Retinal pigment epithelial cell (primary cell): ENCODE results near the gene HAS3.
"Not testable (repeated sequence)": the region's sequence is repeated elsewhere in the genome, so short reads cannot be mapped to it uniquely, and the experiment has no call there.

Experiments used
- DNase-seq: peaks from one replicate; pipeline ENCODE4 v3.0.0-alpha.2; 2010; ENCODE audit warnings: low read depth
- H3K4me3 ChIP-seq: 2 replicates; pipeline ENCODE4 v1.5.1; 2011; ENCODE audit warnings: mild to moderate bottlenecking, low read length, control low read depth, moderate library complexity
- TF ChIP-seq, protein P1 (sequence below): conservative IDR thresholded peaks from 2 replicates; pipeline ENCODE4 v1.5.1; 2011; ENCODE audit warnings: low read depth, low read length, control low read depth, inconsistent platforms

Gene HAS3, protein sequence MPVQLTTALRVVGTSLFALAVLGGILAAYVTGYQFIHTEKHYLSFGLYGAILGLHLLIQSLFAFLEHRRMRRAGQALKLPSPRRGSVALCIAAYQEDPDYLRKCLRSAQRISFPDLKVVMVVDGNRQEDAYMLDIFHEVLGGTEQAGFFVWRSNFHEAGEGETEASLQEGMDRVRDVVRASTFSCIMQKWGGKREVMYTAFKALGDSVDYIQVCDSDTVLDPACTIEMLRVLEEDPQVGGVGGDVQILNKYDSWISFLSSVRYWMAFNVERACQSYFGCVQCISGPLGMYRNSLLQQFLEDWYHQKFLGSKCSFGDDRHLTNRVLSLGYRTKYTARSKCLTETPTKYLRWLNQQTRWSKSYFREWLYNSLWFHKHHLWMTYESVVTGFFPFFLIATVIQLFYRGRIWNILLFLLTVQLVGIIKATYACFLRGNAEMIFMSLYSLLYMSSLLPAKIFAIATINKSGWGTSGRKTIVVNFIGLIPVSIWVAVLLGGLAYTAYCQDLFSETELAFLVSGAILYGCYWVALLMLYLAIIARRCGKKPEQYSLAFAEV

DNA sequence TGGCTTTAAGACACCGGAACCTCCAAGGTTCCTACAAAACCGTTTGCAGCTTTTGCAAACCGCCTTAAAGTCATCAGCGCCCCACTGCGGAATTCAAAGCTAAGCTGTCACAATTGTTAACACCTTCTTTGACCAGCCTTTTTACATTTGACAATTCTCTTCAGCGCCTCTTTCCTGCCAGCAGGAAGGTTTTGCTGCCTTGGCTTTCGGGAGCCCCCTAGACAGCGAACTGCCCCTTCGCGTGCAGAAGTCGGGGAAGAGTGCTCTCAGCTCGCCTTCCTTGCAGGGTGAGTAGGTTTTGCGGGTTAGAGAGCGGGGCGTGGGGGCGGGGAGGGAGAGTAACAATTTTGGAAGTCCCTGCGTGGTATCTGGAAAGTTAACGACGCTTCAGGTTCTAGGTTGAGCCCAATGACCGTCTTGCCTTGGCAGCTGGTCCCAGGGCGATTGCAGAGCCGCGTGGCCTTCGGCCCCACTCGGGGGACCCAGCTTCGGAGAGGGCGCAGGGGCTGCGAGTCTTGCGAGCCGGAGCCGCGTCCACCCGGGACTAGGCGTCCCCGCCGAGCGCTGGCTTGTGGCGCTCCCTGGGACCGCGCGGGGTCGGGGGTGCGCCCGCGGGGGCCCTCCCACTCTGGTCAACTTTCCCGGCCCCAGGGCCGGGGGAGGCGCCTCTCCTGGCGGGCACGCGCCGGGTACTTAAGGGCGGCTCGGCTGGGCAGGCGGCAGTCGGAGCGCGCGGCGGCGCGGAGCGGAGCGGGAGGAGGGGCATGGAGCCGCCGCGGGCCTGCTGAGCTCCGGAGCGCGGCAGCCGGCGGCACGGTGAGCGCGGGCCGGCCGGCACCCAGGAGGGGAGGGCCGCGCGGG is at the start of gene HAS3:
Gene HAS3, plus strand, starts transcription at position 153 of the 861 bp plus-strand sequence. CDS start 3,743 bp downstream, outside the sequence.
- DNase-seq: peak; percentile 43
- TF ChIP-seq, protein P1, sequence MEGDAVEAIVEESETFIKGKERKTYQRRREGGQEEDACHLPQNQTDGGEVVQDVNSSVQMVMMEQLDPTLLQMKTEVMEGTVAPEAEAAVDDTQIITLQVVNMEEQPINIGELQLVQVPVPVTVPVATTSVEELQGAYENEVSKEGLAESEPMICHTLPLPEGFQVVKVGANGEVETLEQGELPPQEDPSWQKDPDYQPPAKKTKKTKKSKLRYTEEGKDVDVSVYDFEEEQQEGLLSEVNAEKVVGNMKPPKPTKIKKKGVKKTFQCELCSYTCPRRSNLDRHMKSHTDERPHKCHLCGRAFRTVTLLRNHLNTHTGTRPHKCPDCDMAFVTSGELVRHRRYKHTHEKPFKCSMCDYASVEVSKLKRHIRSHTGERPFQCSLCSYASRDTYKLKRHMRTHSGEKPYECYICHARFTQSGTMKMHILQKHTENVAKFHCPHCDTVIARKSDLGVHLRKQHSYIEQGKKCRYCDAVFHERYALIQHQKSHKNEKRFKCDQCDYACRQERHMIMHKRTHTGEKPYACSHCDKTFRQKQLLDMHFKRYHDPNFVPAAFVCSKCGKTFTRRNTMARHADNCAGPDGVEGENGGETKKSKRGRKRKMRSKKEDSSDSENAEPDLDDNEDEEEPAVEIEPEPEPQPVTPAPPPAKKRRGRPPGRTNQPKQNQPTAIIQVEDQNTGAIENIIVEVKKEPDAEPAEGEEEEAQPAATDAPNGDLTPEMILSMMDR: peak; percentile 55
- H3K4me3 ChIP-seq: peak within 1 kb of the TSS; percentile 56

DNA sequence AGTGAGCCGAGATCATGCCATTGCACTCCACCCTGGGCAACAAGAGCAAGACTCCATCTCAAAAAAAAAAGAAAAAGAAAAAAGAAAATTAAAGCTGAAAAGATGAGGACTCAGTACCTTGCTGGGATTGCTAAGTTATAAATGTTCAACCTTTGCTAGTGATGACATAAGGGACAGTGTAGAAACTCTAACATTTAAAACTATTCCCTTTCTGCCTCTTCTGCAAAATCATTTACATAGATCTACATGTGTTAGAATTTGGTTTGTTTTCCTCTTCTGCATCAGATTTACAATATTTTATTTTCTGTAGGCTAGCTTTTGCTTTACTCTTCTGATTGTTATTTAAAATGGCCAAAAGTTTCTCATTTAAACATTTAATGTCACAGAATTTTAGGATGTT is 49.5 kb upstream of the HAS3 start:
- DNase-seq: no peak
- no peak overlapping the region for H3K4me3 ChIP-seq
- TF ChIP-seq, protein P1: no peak

DNA sequence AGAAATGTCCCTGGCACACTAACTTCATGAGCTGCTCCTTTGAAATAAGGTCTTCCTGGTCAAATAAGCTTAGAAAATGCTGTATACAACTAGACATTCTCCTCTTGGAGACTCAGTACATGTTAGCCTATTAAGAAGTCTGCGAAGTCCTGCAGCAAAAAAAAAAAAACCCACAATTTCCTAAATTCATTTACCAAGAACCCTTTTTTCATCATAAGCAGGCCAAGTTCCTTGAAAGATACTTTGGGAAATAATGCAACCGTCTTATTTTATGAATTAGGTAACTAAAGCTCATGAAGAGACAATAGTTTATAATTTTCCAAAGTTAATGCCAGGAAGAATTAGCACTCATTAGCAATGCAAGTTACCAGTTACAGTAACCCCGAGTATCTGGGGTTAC is 49.0 kb upstream of the HAS3 start:
- TF ChIP-seq, protein P1: no peak
- H3K4me3 ChIP-seq: no peak overlapping the region
- DNase-seq: no peak

DNA sequence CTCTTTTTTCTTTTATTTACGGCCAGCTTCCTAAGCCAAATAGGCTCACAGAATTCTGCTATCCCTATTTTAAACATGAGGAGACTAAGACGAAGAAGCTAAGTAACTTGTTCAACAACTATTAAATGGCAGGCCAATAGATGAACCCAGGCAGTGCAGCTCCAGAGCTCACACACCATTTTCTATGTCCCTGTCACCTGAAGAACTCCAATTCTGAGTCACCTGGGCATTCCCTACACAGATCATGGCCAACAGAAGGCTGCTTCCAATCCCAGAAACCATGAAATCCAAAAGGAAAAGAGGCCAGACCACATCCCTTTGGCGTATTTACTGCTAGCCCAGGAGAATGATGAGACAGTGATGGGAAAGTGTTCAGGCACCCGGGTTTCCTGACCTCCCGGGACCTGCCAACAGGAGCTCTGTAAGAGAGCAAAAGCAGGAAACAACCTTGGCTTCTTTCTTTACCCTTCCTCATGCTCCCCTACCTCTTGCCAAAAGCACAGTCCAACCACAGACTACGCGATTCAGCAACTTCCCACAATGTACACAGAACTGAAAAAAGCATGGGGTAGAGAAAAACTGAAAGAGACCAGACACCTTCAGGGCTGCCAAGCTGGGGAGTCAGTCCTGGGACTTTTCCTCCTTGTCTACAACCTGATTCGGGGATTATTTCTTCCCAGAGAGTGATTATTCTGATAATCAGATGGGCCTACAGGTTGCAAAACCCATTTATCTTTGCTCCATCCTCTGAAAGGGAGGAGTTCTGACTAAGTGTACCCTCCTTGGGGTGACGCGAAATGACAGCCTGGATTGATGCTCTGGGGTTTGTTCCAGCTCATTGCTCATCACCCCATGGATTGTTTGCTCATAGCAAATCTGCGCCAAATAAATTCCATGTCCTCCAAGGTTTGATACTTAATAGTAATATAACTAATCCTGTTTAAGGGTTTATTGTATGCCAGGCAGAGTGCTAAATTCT is 47.8 kb upstream of the HAS3 start:
- peak; percentile 49 for DNase-seq
- TF ChIP-seq, protein P1: no peak
- no peak overlapping the region for H3K4me3 ChIP-seq

DNA sequence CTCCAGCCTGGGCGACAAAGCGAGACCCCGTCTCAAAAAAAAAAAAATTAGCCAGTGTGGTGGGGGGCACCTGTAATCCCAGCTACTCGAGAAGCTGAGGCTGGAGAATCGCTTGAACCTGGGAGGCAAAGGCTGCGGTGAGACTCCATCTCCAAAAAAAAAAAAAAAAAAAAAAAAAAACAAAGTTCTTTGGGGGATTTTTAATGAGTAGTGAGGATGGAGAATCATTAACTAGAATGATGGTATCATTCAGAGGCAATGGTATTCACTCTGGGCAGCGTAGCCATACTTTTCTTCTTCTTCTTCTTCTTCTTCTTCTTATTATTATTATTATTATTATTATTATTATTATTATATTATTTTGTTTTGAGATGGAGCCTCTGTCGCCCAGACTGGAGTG is 42.0 kb upstream of the HAS3 start:
- H3K4me3 ChIP-seq, DNase-seq: not testable (repeated sequence)

DNA sequence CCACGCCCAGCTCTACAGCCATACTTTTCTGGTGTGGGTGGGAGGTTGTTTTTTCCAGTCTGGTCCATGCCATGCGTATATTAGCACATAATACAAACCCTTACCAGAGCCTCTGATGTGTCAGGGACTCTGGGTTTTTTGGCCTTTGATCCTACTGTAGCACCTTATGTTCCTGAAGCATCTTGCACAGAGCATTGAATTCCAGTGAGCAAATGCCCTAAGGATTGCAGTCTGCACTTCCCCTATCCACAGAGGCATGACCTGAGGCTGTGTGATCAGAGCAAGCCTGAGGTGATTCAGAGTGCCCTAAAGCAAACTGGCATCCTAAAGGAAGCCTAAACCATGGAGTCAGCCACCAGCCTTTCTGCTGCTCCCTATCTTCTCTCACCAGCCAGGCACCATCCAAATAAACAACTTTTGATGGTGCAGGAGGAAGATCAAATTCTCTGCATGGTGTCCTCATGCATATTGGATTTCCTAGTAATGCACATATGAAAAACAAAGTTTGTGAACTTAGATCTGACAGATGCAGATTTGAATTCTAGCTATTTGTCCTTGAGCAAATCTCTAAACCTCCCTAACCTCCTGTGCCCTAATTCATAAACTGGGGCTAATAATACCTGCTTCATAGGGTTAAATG is 41.2 kb upstream of the HAS3 start:
- no peak overlapping the region for H3K4me3 ChIP-seq
- no peak for DNase-seq
- TF ChIP-seq, protein P1: no peak
